H1 (cell line): Measurements from ENCODE around the gene PFN3.

Experiments used
- ATF3 ChIP-seq: IDR thresholded peaks from 2 replicates; pipeline ENCODE4 v1.6.1; 2011; ENCODE audit warnings: low read depth, mild to moderate bottlenecking, low read length; ENCODE audit not compliant: insufficient read depth
- BACH1 ChIP-seq: IDR thresholded peaks from 2 replicates; pipeline ENCODE4 v1.6.1; 2012; ENCODE audit warnings: low read length, improper control_type of control experiment
- EZH2 ChIP-seq: fragments of 200-600 bp; sonication (generic); IDR thresholded peaks from 2 replicates; pipeline ENCODE4 v1.7.1; 2012; ENCODE audit warnings: low read depth, mild to moderate bottlenecking, moderate library complexity, low read length, inconsistent platforms; ENCODE audit not compliant: severe bottlenecking
- GABPA ChIP-seq: IDR thresholded peaks from 2 replicates; pipeline ENCODE4 v1.6.1; 2011; ENCODE audit warnings: mild to moderate bottlenecking, low read length, moderate library complexity, borderline replicate concordance; ENCODE audit not compliant: insufficient read depth
- HDAC2 ChIP-seq, 2 experiments: fragments of 300-600 bp in 1 of 2; sonication (generic) in 1 of 2; IDR thresholded peaks; 2 replicates each; pipeline ENCODE4 v1.6.1; 2011 to 2012; ENCODE audit warnings: low read depth in 2 of 2, low read length in 2 of 2, mild to moderate bottlenecking in 2 of 2, moderate library complexity in 2 of 2, borderline replicate concordance in 1 of 2, inconsistent platforms in 1 of 2
- KDM1A ChIP-seq: fragments of 200-600, 300-600 bp; sonication (generic); IDR thresholded peaks from 2 replicates; pipeline ENCODE4 v1.7.1; 2016; ENCODE audit warnings: mild to moderate bottlenecking, low read length, borderline replicate concordance
- POLR2A ChIP-seq, 2 experiments: IDR thresholded peaks; 1 replicate in 1 of 2; 2 replicates in 1 of 2; pipeline ENCODE4 v1.6.1; 2011; ENCODE audit warnings: low read depth in 2 of 2, low read length in 2 of 2, mild to moderate bottlenecking in 2 of 2; ENCODE audit errors: control extremely low read depth in 1 of 2
- RAD21 ChIP-seq, 2 experiments: IDR thresholded peaks in 1 of 2; conservative IDR thresholded peaks in 1 of 2; 2 replicates each; pipeline ENCODE4 v1.6.1; 2011; ENCODE audit warnings: low read depth in 2 of 2, low read length in 2 of 2, improper control_type of control experiment in 1 of 2, inconsistent platforms in 1 of 2, mild to moderate bottlenecking in 1 of 2, moderate library complexity in 1 of 2
- SIN3A ChIP-seq, 2 experiments: IDR thresholded peaks in 1 of 2; conservative IDR thresholded peaks in 1 of 2; 2 replicates each; pipeline ENCODE4 v1.6.1; 2011 to 2012; ENCODE audit warnings: low read length in 2 of 2, improper control_type of control experiment in 1 of 2, low read depth in 1 of 2, mild to moderate bottlenecking in 1 of 2
- SIX5 ChIP-seq: IDR thresholded peaks from 2 replicates; pipeline ENCODE4 v1.6.1; 2011; ENCODE audit warnings: mild to moderate bottlenecking, low read depth, low read length
- SRF ChIP-seq: IDR thresholded peaks from 2 replicates; pipeline ENCODE4 v1.6.1; 2011; ENCODE audit warnings: mild to moderate bottlenecking, low read depth, low read length, moderate library complexity
- TAF1 ChIP-seq: IDR thresholded peaks from 2 replicates; pipeline ENCODE4 v1.6.1; 2011; ENCODE audit warnings: mild to moderate bottlenecking, low read depth, low read length
- TF ChIP-seq, protein P1 (sequence below), 3 experiments: IDR thresholded peaks; 1 replicate in 2 of 3; 2 replicates in 1 of 3; pipeline versions ENCODE4 v1.5.1 to v1.6.1; 2011; ENCODE audit warnings: low read length in 3 of 3, mild to moderate bottlenecking in 3 of 3, inconsistent platforms in 2 of 3, low read depth in 1 of 3, moderate library complexity in 1 of 3; ENCODE audit not compliant: insufficient read depth in 1 of 3; ENCODE audit errors: control extremely low read depth in 1 of 3
- TF ChIP-seq, protein P2 (sequence below): IDR thresholded peaks from 2 replicates; pipeline ENCODE4 v1.6.1; 2012; ENCODE audit warnings: low read length, inconsistent platforms

DNA sequence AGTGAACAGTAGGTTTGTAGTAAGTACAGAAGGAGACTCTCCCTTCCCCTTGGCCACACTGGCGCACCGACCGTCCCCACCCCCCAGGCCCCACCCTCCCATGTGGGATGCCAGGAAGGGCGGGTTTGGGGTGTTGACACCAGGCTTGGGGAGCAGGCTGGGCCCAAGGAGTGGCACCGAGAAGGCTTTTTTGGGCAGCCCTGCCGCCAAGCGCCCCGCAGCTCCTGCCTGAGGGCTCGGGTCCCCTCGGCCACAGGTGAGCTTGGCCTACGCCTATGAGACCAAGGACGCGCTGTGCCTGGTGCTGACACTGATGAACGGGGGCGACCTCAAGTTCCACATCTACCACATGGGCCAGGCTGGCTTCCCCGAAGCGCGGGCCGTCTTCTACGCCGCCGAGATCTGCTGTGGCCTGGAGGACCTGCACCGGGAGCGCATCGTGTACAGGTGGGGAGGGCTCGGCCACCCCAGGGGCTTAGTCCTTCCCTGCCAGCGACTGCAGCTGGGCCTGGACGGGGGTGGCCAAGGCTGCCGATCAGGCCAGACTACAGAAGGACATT lies 33.3 kb upstream of the PFN3 start:
- TF ChIP-seq, protein P1, sequence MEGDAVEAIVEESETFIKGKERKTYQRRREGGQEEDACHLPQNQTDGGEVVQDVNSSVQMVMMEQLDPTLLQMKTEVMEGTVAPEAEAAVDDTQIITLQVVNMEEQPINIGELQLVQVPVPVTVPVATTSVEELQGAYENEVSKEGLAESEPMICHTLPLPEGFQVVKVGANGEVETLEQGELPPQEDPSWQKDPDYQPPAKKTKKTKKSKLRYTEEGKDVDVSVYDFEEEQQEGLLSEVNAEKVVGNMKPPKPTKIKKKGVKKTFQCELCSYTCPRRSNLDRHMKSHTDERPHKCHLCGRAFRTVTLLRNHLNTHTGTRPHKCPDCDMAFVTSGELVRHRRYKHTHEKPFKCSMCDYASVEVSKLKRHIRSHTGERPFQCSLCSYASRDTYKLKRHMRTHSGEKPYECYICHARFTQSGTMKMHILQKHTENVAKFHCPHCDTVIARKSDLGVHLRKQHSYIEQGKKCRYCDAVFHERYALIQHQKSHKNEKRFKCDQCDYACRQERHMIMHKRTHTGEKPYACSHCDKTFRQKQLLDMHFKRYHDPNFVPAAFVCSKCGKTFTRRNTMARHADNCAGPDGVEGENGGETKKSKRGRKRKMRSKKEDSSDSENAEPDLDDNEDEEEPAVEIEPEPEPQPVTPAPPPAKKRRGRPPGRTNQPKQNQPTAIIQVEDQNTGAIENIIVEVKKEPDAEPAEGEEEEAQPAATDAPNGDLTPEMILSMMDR (IDR thresholded peaks at IDR 0.05; ENCODE audit: control extremely low read depth in 1 of 3, insufficient read depth in 1 of 3, low read depth in 1 of 3, low read length in 3 of 3), result no peak
- TF ChIP-seq SIN3A (conservative IDR thresholded peaks at IDR 0.05 in 1 of 2, IDR thresholded peaks at IDR 0.05 in 1 of 2; ENCODE audit: low read depth in 1 of 2, low read length in 2 of 2) (no peak), KDM1A (no peak), SIX5 (no peak), HDAC2 (IDR thresholded peaks at IDR 0.05; ENCODE audit: borderline replicate concordance in 1 of 2, low read depth in 2 of 2, low read length in 2 of 2) (no peak), BACH1 (no peak), POLR2A (IDR thresholded peaks at IDR 0.05; ENCODE audit: control extremely low read depth in 1 of 2, low read depth in 2 of 2, low read length in 2 of 2) (no peak), TAF1 (no peak), SRF (no peak), ATF3 (no peak), EZH2 (no peak), RAD21 (IDR thresholded peaks at IDR 0.05 in 1 of 2, conservative IDR thresholded peaks at IDR 0.05 in 1 of 2; ENCODE audit: low read depth in 2 of 2, low read length in 2 of 2) (no peak), GABPA (no peak)
- TF ChIP-seq, protein P2, sequence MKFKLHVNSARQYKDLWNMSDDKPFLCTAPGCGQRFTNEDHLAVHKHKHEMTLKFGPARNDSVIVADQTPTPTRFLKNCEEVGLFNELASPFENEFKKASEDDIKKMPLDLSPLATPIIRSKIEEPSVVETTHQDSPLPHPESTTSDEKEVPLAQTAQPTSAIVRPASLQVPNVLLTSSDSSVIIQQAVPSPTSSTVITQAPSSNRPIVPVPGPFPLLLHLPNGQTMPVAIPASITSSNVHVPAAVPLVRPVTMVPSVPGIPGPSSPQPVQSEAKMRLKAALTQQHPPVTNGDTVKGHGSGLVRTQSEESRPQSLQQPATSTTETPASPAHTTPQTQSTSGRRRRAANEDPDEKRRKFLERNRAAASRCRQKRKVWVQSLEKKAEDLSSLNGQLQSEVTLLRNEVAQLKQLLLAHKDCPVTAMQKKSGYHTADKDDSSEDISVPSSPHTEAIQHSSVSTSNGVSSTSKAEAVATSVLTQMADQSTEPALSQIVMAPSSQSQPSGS, result no peak
